ENCODE results near the gene VSX2.
A peak's percentile ranks its signal among the peaks of the same experiment; 100 is the strongest.
"Not testable (repeated sequence)": the region's sequence is repeated elsewhere in the genome, so short reads cannot be mapped to it uniquely, and the experiment has no call there.

The VSX2 gene

GRCh38 chr14:74260525-74261233 is 21.4 kb downstream of the VSX2 start:
- no peak for DNase-seq

- no peak for DNase-seq
These were observed 22.0 kb downstream of the VSX2 start for GRCh38 chr14:74261288-74261687.

- no peak for DNase-seq
These were observed 22.8 kb downstream of the VSX2 start for GRCh38 chr14:74262076-74262475.

GRCh38 chr14:74263181-74263580 is 23.9 kb downstream of the VSX2 start:
- DNase-seq: no peak

GRCh38 chr14:74263921-74264320 is 24.7 kb downstream of the VSX2 start:
- DNase-seq: no peak

GRCh38 chr14:74265301-74265965 is 26.2 kb downstream of the VSX2 start:
- no peak for DNase-seq

GRCh38 chr14:74267588-74267987 is 28.3 kb downstream of the VSX2 start:
- no peak for DNase-seq

GRCh38 chr14:74270382-74271177 is 31.3 kb downstream of the VSX2 start:
- not testable (repeated sequence) for DNase-seq

GRCh38 chr14:74271365-74271764 is 32.1 kb downstream of the VSX2 start:
- no peak for DNase-seq

- DNase-seq: no peak
These were observed 36.1 kb downstream of the VSX2 start for GRCh38 chr14:74275241-74275841.

- DNase-seq: no peak
These were observed 38.8 kb downstream of the VSX2 start for GRCh38 chr14:74278080-74278479.

- DNase-seq: no peak
These were observed 41.8 kb downstream of the VSX2 start for GRCh38 chr14:74281069-74281468.

GRCh38 chr14:74286736-74287135 is 47.5 kb downstream of the VSX2 start:
- no peak for DNase-seq

- DNase-seq: no peak
These were observed 50.6 kb downstream of the VSX2 start for GRCh38 chr14:74289801-74290200.

GRCh38 chr14:74290415-74290814 is 51.2 kb downstream of the VSX2 start:
- DNase-seq: peak in 1 of 5 experiments; percentile 26

- no peak for DNase-seq
These were observed 52.8 kb downstream of the VSX2 start for GRCh38 chr14:74292061-74292460.

GRCh38 chr14:74293606-74294005 is 54.4 kb downstream of the VSX2 start:
- DNase-seq: no peak

- DNase-seq: no peak
These were observed 56.8 kb downstream of the VSX2 start for GRCh38 chr14:74296037-74296467.

GRCh38 chr14:74297986-74298385 is 58.7 kb downstream of the VSX2 start:
- no peak for DNase-seq

- DNase-seq: peak in 1 of 5 experiments; percentile 18
These were observed 59.9 kb downstream of the VSX2 start for GRCh38 chr14:74299061-74299545.

- DNase-seq: no peak
These were observed 62.4 kb downstream of the VSX2 start for GRCh38 chr14:74301594-74302151.

- peak in 2 of 5 experiments; percentile 35 to 78 for DNase-seq
These were observed 62.9 kb downstream of the VSX2 start for GRCh38 chr14:74302152-74302628.
